DMS153 treated with DMSO at 0.1 percent for 48 hours (cell line): ENCODE data around the gene SP3.

ENCODE experiments used
- DNase-seq: peaks from one replicate; lab custom pipeline; 2025; ENCODE audit not compliant: unreplicated experiment; lab: John Stamatoyannopoulos, UW

Gene SP3

GRCh38 chr2:173947131-173947530 is 18.0 kb downstream of the SP3 start:
- no peak for DNase-seq

DNA sequence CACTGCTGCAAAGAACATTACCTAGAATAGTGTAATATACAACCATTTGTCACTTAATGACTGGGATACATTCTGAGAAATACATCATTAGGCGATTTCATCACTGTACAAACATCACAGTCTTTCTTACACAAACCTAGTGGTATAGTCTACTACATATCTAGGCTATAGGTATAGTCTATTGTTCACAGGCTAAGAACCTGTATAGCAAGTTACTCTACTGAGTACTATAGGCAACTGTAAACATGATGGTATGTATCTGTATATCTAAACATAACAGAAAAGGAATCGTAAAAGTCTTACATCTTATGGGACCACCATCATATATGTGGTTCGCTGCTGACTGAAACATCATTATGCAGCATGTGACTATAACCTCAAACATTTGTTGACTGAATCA is 21.4 kb downstream of the SP3 start:
- no peak for DNase-seq

GRCh38 chr2:173942861-173943523 is 22.2 kb downstream of the SP3 start:
- DNase-seq: no peak

- no peak for DNase-seq
Observed at GRCh38 chr2:173941567-173941966, 23.6 kb downstream of the SP3 start.

DNA sequence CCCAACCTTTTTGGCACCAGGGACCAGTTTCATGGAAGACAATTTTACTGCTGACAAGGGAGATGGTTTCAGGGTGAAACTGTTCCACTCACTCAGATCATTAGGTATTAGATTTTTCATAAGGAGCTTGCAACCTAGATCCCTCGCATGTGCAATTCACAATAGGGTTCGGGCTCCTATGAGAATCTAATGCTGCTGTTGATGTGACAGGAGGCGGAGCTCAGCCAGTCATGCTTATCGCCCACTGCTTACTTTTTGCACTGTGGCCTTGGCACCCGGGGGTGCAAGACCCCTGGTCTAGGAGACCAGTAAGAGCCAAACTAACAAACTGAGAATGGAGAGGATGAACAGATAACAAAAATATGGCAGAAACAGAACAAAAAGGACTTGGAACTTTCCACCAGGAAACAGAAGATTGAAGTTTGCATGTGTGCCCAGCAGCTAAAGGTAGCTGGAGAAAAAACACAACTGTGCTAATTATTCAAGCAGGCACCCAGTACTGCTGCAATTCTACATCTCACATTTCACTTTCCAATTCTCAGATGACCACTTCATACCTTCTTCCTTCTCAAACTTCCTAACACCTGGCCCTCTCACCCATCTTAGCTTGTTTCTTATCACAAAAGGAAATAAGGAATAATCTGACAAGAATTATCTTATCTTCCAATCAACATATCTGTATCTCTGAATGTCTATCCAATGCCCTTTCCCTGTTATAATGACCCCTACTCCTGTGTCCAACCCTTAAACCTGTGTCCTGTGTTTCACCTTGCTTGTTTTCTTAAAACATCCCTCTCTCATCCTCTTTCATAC is 24.8 kb downstream of the SP3 start:
- no peak for DNase-seq

DNA sequence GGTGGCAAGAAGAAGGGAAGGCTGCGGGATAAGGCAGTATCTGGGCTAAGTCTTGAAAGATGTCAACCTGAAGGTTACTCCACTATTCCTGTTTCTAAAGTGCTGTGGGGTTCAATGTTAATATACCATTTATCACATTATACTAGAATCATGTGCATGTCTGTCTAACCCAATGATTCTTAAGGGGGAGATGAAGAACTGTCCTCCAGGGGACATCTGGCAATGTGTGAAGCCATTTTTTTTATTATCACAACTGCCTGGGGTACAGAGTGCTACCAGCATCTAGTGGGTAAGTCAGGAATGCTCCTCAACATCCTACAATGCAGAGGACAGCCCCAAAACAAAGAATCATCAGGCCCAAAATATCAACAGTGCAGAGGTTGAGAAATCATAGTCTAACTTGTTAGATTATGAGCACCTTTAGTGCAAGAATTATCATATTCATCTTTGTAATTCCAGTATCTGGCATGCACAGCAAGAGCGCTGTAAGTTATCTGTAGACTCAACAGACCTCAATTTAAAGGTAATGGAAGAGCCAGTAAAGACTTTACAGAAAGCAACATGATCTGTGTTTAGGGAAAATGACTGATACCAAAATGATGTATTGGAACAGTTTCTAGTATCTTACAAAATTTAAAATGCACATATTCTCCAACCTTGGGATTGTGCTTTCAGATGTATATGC is 26.3 kb downstream of the SP3 start:
- DNase-seq: no peak

GRCh38 chr2:173935305-173935704 is 29.9 kb downstream of the SP3 start:
- DNase-seq: no peak

- no peak for DNase-seq
Observed at GRCh38 chr2:173934895-173935294, 30.3 kb downstream of the SP3 start.

GRCh38 chr2:173931751-173932150 is 33.4 kb downstream of the SP3 start:
- DNase-seq: no peak

GRCh38 chr2:173929441-173929840 is 35.7 kb downstream of the SP3 start:
- no peak for DNase-seq

GRCh38 chr2:173926875-173927274 is 38.3 kb downstream of the SP3 start:
- no peak for DNase-seq

GRCh38 chr2:173924285-173924684 is 40.9 kb downstream of the SP3 start:
- no peak for DNase-seq

- DNase-seq: no peak
Observed at GRCh38 chr2:173922760-173923159, 42.4 kb downstream of the SP3 start.

DNA sequence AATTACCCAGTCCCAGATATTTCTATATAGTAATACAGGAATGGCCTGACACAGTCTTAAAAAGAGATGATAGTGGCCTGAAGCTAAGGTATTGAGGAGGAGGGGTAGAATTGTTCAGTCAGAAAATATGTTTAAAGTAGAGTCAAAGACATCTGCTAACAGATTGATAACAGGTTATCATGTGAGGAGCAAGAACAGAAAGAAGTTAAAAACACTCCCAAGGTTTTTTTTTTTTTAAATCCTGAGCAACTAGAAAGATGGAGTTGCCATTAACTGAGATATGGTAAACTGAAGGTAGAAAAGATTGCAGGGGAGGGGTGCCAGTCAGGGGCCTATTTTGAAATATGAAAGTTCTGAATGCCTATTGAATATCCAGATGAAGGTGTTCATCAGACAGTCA is 43.1 kb downstream of the SP3 start:
- DNase-seq: no peak

DNA sequence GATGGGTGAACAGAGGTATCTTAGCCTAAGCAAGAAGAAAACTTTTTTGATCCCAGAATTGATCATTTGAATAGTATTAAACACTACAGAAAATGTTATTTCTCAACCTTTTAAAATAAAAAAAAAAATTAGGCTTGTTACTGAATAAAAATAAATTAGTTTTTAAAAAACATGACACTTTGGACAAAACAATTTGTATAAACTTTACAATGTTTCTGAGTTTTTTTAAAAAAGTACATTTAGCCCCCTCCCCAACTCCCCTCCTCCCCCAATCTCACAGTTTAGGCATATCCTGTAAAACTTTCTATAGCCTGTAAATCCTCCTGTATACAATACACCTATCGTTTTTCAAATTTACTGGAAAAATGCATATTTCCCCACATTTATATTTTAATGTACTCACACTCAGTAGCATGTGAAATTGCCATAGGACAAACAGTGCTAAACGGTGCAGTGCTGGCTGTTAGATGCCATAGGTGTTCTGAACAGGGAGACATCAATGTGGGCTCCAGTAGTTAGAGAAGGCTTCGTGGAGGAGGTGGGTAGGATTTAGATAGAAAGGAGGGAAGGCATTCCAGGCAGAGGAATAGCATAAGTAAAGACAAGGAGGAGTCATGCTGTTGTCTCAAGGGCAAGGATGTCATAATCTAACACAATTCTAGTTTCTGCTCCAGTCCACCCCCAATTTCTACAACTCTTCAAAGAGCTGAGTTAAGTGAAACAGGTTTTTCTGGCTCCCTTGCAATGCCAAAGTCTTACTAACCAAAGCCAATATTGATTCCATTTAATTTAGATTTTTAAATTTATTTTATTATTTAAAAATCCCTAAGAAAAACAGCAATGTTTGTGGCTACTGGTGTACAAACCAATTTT is 50.9 kb downstream of the SP3 start:
- DNase-seq: no peak

DNA sequence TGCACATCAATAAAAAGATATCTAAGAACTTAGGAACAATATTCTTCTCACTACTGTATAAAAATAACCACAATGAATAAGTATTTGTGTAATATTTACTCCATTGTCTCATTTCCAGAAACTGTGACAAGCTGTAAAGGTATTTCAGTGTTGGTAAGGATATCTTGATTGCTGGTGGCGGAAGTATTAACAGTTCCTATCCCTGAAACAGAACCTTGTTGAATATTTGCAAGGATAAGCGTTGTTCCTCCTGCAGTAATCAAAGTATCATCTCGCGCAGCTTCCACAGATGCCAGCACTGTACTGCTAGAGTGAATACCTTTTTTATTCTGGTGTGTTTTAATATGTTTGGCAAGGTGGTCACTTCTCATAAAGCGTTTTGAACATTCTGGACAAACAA is 55.3 kb downstream of the SP3 start:
- DNase-seq: no peak

GRCh38 chr2:173906626-173907025 is 58.5 kb downstream of the SP3 start:
- no peak for DNase-seq

DNA sequence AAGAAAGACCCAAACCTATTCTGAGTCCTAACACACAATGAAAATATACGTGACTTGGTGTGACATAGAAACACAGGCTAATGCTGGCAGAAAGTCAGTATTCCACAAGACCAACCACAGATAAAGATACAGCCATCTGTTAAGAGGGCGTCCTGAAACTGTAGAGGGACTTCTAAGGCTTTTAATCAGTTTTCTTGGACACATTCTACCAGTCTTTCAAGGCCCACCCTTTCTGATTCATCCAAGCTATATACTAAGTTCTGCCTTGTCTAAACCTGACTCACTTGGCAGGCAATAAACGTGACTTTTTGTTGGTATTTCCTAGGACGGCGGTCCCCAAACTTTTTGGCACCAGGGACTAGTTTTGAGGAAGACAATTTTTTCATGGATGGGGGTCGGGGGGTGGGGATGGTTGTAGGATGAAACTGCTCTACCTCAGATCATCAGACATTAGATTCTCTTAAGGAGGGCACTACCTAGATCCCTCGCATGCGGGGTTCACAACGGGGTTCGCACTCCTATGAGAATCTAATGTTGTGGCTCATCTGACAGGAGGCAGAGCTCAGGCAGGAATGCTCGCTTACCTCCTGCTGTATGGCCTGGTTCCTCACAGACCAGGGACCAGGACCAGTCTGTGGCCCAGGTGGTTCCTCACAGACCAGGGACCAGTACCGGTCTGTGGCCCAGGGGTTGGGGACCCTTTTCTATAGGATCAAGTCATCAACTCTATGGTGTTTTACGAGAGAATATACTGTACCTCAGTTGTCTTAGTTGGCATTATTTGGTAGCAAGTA is 61.4 kb downstream of the SP3 start:
- DNase-seq: no peak

DNA sequence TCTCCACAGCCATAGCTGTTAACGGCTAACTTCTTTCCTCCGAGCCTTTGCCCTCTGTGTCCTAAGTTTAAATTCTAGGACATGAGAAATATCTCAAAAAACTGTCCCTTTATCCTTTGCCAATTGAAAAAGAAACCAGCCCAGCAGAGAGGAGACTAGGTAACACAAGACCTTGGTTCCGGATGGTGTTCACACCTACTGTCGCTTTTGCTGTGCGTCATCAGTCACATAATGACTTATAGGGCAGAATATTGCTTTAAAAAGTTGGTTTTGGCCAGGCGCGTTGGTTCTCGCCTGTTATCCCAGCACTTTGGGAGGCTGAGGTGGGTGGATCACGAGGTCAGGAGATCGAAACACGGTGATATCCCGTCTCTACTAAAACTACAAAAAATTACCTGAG is 66.2 kb downstream of the SP3 start:
- DNase-seq: no peak

DNA sequence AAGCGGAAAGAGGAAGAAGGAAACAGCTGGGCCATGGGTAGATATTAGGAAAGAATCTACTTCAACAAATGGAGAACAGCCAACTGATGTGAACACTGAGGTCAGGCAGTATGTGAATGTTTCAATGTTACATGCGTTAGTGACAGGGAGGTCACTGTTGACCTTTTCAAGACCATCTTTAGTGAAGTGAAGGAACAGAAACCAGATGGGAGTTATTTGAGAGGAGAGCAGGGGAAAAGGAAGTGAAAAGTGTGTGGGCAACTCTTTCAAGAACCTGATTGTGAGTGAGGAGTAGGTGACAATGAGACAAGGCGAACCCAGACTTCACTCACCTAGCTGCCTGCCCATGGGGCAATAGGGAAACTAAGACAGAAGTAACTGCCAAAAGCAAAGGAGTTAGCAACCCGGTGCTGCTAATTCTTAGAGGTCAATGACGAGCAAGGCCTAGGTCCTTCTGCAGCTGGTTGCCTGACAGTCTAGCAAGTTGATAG is 67.0 kb downstream of the SP3 start:
- DNase-seq: no peak
